Measurements from ENCODE around the gene TIPIN. TPM values are rescaled to one million over a fixed set of nuclear protein-coding genes. Genes with fewer than 3 reads are reported as not detected.

The TIPIN gene
- total RNA-seq, 4 donors from 2014 or later, result 2.9 to 5.3 (median 3.8) TPM

GRCh38 chr15:66302489-66303278, 53.8 kb downstream of the TIPIN start:
- Histone ChIP-seq H3K4me1 (no peaks in the 10 kb centered on the region), H3K27me3 (no peaks in the 10 kb centered on the region), H3K27ac (replicated peaks in 1 of 4) (no peak overlapping the region), H3K36me3 (peaks cover 2 to 64% (median 31%) of the 10 kb centered on the region in 4 donors), H3K4me3 (no peak overlapping the region), H3K9me3 (no peaks in the 10 kb centered on the region)
- intact Hi-C loops (cut with DNase I), result no loop called here
- DNase-seq (ENCODE audit: extremely low spot score), result no peak
- TF ChIP-seq POLR2AphosphoS5 (IDR thresholded peaks at IDR 0.05), result no peak
- no peak for TF ChIP-seq POLR2A (IDR thresholded peaks at IDR 0.05; ENCODE audit: low read depth)
- no peak for TF ChIP-seq CTCF (IDR thresholded peaks at IDR 0.05)
- no peak for TF ChIP-seq EP300 (IDR thresholded peaks at IDR 0.05)
- WGBS, result 89% methylated on average over 5 of the region's 5 CpGs

- Histone ChIP-seq H3K4me1 (peaks cover 14 to 30% (median 21%) of the 10 kb centered on the region in 4 donors), H3K4me3 (no peak overlapping the region), H3K36me3 (peaks cover 0 to 41% (median 13%) of the 10 kb centered on the region in 4 donors), H3K27me3 (no peaks in the 10 kb centered on the region), H3K9me3 (no peaks in the 10 kb centered on the region), H3K27ac (replicated peaks in 1 of 4) (no peak overlapping the region)
- intact Hi-C loops (cut with DNase I), result no loop called here
- DNase-seq (ENCODE audit: extremely low spot score), result no peak
- 73% methylated on average over 4 of the region's 4 CpGs for WGBS
- TF ChIP-seq CTCF (IDR thresholded peaks at IDR 0.05), result no peak
- no peak for TF ChIP-seq EP300 (IDR thresholded peaks at IDR 0.05)
- TF ChIP-seq POLR2AphosphoS5 (IDR thresholded peaks at IDR 0.05), result no peak
- TF ChIP-seq POLR2A (IDR thresholded peaks at IDR 0.05; ENCODE audit: low read depth), result no peak
Measured at GRCh38 chr15:66298803-66299251, 57.7 kb downstream of the TIPIN start.

GRCh38 chr15:66296186-66296585, 60.3 kb downstream of the TIPIN start:
- Histone ChIP-seq H3K9me3 (no peaks in the 10 kb centered on the region), H3K27me3 (no peaks in the 10 kb centered on the region), H3K4me3 (no peak overlapping the region), H3K36me3 (peaks cover 0 to 27% (median 7%) of the 10 kb centered on the region in 4 donors), H3K27ac (replicated peaks in 1 of 4) (no peak overlapping the region), H3K4me1 (peaks cover 23 to 48% (median 35%) of the 10 kb centered on the region in 4 donors)
- TF ChIP-seq POLR2A (IDR thresholded peaks at IDR 0.05; ENCODE audit: low read depth), result no peak
- TF ChIP-seq POLR2AphosphoS5 (IDR thresholded peaks at IDR 0.05), result no peak
- intact Hi-C loops (cut with DNase I), result no loop called here
- DNase-seq (ENCODE audit: extremely low spot score), result no peak
- 70% methylated on average over 5 of the region's 5 CpGs for WGBS

GRCh38 chr15:66294932-66295235, 61.6 kb downstream of the TIPIN start:
- Histone ChIP-seq H3K9me3 (no peaks in the 10 kb centered on the region), H3K27me3 (no peaks in the 10 kb centered on the region), H3K4me3 (peak overlapping the region; percentile 65 to 83 (median 72)), H3K4me1 (peaks cover 23 to 48% (median 35%) of the 10 kb centered on the region in 4 donors), H3K36me3 (peaks cover 0 to 19% (median 4%) of the 10 kb centered on the region in 4 donors), H3K27ac (replicated peaks in 1 of 4) (peak overlapping the region; percentile 91 to 94 (median 92))
- intact Hi-C loops (cut with DNase I), result no loop called here
- TF ChIP-seq EP300 (IDR thresholded peaks at IDR 0.05) (no peak), CTCF (IDR thresholded peaks at IDR 0.05) (no peak), POLR2A (IDR thresholded peaks at IDR 0.05; ENCODE audit: low read depth) (no peak), POLR2AphosphoS5 (IDR thresholded peaks at IDR 0.05) (no peak)
- 33% methylated on average over 3 of the region's 3 CpGs for WGBS
- no peak for DNase-seq (ENCODE audit: extremely low spot score)

GRCh38 chr15:66294157-66294931, 62.1 kb downstream of the TIPIN start:
- Histone ChIP-seq H3K27ac (replicated peaks in 1 of 4) (peak overlapping the region; percentile 91 to 94 (median 92)), H3K4me1 (peaks cover 23 to 51% (median 35%) of the 10 kb centered on the region in 4 donors), H3K4me3 (peak overlapping the region; percentile 65 to 83 (median 72)), H3K9me3 (no peaks in the 10 kb centered on the region), H3K36me3 (peaks cover 0 to 14% (median 3%) of the 10 kb centered on the region in 4 donors), H3K27me3 (no peaks in the 10 kb centered on the region)
- TF ChIP-seq POLR2A (IDR thresholded peaks at IDR 0.05; ENCODE audit: low read depth), result no peak
- no peak for TF ChIP-seq POLR2AphosphoS5 (IDR thresholded peaks at IDR 0.05)
- TF ChIP-seq CTCF (IDR thresholded peaks at IDR 0.05), result no peak
- TF ChIP-seq EP300 (IDR thresholded peaks at IDR 0.05), result no peak
- WGBS, result 4% methylated on average over 12 of the region's 16 CpGs
- intact Hi-C loops (cut with DNase I), result no loop called here
- no peak for DNase-seq (ENCODE audit: extremely low spot score)

Measured in esophagus muscularis mucosa (tissue), 4 donors.